HG03354 (cell line): Measurements from ENCODE around the gene LSAMP.

Source experiments
- ATAC-seq: cut with Tn5 transposase; IDR thresholded peaks from one replicate; pipeline ENCODE4 v1.9.1; 2021; ENCODE audit warnings: mild to moderate bottlenecking; ENCODE audit not compliant: unreplicated experiment, poor library complexity, severe bottlenecking

LSAMP gene

GRCh38 chr3:116302087-116302747, 143.1 kb downstream of the LSAMP start:
- no peak for ATAC-seq

GRCh38 chr3:116301422-116301821, 143.9 kb downstream of the LSAMP start:
- no peak for ATAC-seq

GRCh38 chr3:116300226-116300625, 145.1 kb downstream of the LSAMP start:
- ATAC-seq, result no peak

GRCh38 chr3:116299646-116300081, 145.6 kb downstream of the LSAMP start:
- ATAC-seq, result no peak

- ATAC-seq, result no peak
Measured at GRCh38 chr3:116298151-116298550, 147.1 kb downstream of the LSAMP start.

GRCh38 chr3:116291141-116291540, 154.1 kb downstream of the LSAMP start:
- ATAC-seq, result no peak

- ATAC-seq, result no peak
Measured at GRCh38 chr3:116288485-116288884, 156.8 kb downstream of the LSAMP start.

GRCh38 chr3:116285781-116286421, 159.4 kb downstream of the LSAMP start:
- ATAC-seq, result no peak

GRCh38 chr3:116281313-116282143, 163.8 kb downstream of the LSAMP start:
- ATAC-seq, result no peak

GRCh38 chr3:116280130-116280740, 165.1 kb downstream of the LSAMP start:
- ATAC-seq, result no peak

- no peak for ATAC-seq
Measured at GRCh38 chr3:116276675-116277074, 168.6 kb downstream of the LSAMP start.

GRCh38 chr3:116270056-116270455, 175.2 kb downstream of the LSAMP start:
- no peak for ATAC-seq

- ATAC-seq, result no peak
Measured at GRCh38 chr3:116267116-116267515, 178.2 kb downstream of the LSAMP start.

GRCh38 chr3:116265976-116266584, 179.2 kb downstream of the LSAMP start:
- ATAC-seq, result no peak

GRCh38 chr3:116265320-116265695, 180.0 kb downstream of the LSAMP start:
- no peak for ATAC-seq

GRCh38 chr3:116264546-116265319, 180.6 kb downstream of the LSAMP start:
- no peak for ATAC-seq

- ATAC-seq, result no peak
Measured at GRCh38 chr3:116263842-116264545, 181.3 kb downstream of the LSAMP start.

- ATAC-seq, result no peak
Measured at GRCh38 chr3:116260491-116260890, 184.8 kb downstream of the LSAMP start.

- ATAC-seq, result no peak
Measured at GRCh38 chr3:116259984-116260383, 185.3 kb downstream of the LSAMP start.
